ENCODE measurements around the gene SMYD2.

Gene SMYD2

DNA sequence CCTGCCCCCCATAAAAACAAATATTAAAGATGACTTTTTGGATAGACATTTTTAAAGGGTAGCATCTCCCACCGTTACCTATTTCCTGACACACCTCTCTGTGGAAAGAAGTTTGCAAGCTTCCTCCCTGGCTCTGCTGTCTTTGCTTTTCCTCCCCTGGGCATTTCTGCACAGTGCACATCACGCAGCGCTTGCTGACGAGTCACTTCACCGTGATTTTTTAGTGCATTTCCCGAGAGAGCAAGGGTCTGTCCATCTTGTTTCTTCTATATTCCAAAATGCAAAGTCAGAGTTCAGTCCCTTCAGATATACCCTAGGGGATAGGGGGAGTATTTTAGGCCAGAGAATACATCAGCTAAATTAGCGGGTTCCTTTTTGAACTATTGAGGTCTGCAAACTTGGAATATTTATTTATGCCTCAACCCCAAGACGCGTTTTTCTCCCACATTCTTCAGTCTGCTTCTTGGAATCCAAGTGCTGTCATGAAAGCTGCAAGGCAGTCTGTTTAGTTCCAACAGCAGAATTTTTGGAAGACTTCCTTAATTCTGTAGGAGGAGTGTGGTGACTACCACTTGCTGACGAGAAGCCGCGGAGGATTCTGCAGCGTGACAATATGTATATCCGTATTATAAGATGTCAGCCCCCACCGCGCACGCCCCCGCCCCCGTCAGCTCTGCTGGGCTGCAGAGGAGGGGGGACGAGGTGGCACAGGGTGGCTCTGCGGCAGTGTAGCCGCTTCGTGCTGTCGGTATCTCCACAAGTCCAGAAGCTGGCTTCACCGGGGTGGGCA is 22.4 kb downstream of the SMYD2 start:
- DNase-seq (ENCODE audit: low read depth in 2 of 2) = no peak

DNA sequence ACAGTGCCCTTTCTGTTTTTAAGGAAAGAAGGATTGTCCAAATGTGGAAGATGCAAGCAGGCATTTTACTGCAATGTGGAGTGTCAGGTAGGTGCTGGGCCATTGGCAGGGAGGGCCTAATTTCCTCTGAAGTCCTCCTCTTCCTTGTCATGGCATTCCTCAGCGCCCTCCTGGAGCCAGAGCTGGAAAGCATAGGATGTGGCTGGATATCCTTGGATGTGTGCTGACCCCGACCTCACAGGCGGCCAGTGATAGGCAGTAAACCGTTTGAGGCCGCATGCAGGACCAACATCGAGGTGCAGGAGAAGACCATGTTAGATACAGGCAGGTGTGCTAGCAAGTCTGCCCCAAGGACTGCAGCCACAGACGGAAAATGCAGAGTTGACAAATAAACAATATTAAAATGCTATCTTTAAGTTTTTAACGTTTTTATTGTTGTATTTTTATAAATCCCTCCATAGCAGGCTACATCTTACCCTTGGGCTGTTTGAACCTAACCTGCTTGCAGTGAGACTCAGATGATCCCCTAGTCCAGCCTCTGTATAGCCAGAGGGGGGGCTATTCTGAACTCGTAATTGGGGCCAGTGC is 24.3 kb downstream of the SMYD2 start:
- no peak for DNase-seq (ENCODE audit: low read depth in 2 of 2)

DNA sequence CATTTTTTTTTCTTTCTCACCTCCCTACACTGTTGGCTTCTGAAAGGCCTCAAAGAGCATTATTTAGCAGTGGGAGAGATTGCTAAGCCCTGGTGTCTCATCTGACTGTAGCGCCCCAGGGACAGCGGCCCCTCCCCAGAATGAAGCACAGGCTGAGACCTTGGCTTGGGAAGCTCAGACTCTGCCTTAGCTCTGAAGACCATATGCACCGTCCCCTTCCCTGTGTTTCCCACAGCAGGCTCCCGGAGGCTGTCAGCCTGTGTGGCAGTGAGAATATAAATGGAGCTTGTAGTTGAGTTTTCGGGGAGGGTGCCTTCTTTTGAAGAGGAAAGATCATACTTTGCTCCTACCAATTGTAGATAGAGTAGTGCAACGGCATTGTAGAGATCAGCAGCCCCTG is 25.3 kb downstream of the SMYD2 start:
- no peak for DNase-seq (ENCODE audit: low read depth in 2 of 2)

- no peak for DNase-seq (ENCODE audit: low read depth in 2 of 2)
Measured at GRCh38 chr1:214310010-214310409, 29.1 kb downstream of the SMYD2 start.

- no peak for DNase-seq (ENCODE audit: low read depth in 2 of 2)
Measured at GRCh38 chr1:214310777-214311690, 30.1 kb downstream of the SMYD2 start.

GRCh38 chr1:214312530-214313051 is 31.6 kb downstream of the SMYD2 start:
- no peak for DNase-seq (ENCODE audit: low read depth in 2 of 2)

GRCh38 chr1:214314178-214314843 is 33.4 kb downstream of the SMYD2 start:
- no peak for DNase-seq (ENCODE audit: low read depth in 2 of 2)

DNA sequence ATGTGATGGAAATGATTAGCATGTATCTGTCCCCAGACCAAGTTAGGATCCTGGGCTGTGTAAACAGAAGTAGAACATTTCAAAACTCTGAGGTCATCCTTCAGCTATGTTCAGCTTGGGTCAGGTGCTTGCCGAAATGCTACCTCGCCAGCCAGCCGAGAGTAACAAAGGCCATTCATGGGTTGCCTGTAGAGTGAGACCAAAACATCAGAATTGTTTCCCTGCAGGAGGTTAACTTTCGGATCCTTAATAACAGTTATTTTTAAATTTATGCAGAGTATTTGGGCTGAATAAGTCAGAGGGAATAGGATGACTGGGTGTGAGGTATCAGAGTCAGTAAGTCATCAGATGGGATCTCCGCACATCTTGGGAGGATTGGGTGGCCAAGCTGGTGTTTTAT is 35.6 kb downstream of the SMYD2 start:
- DNase-seq (ENCODE audit: low read depth in 2 of 2) = no peak

- no peak for DNase-seq (ENCODE audit: low read depth in 2 of 2)
Measured at GRCh38 chr1:214317300-214317699, 36.3 kb downstream of the SMYD2 start.

GRCh38 chr1:214317734-214318133 is 36.8 kb downstream of the SMYD2 start:
- no peak for DNase-seq (ENCODE audit: low read depth in 2 of 2)

GRCh38 chr1:214318356-214318755 is 37.4 kb downstream of the SMYD2 start:
- DNase-seq (ENCODE audit: low read depth in 2 of 2) = peak in 1 of 2 experiments; percentile 29

GRCh38 chr1:214318956-214319736 is 38.2 kb downstream of the SMYD2 start:
- no peak for DNase-seq (ENCODE audit: low read depth in 2 of 2)

GRCh38 chr1:214319938-214320337 is 39.0 kb downstream of the SMYD2 start:
- DNase-seq (ENCODE audit: low read depth in 2 of 2) = no peak

DNA sequence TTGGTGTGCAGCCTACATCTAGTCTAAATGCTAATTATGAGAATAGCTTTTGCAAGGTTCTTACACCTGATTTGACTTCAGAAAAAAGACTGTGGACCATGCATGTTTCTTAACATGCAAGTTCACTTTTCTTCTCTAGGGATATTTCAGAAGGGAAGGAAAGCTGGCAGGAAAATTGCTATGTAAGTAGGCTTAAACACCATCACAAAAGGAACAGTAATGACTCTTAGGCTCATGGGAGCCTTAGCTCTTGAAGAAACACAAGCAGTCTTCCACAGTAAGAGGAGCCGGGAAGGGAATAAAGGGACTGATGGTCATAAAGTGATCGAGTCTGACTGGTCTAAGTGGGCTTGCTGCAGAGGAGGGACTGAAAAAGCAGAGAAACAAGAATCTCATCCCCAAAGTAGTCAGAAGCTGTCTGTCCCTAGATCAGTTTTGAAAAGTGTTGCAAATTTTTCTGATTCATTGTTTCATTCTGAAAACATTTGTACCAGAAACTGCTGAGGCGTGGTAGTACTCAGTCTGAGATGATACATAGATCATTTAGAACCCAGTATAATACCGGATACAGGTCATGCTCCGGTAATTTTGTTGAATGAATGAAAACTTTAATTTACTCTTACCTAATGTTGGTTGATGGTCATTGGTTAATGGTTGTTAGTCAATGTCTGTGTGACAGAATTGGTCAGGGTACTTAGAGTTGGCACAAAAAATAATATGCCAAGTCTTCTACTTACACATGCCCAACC is 40.9 kb downstream of the SMYD2 start:
- no peak for DNase-seq (ENCODE audit: low read depth in 2 of 2)

- DNase-seq (ENCODE audit: low read depth in 2 of 2) = no peak
Measured at GRCh38 chr1:214324896-214325800, 44.2 kb downstream of the SMYD2 start.

- no peak for DNase-seq (ENCODE audit: low read depth in 2 of 2)
Measured at GRCh38 chr1:214326406-214326805, 45.4 kb downstream of the SMYD2 start.

DNA sequence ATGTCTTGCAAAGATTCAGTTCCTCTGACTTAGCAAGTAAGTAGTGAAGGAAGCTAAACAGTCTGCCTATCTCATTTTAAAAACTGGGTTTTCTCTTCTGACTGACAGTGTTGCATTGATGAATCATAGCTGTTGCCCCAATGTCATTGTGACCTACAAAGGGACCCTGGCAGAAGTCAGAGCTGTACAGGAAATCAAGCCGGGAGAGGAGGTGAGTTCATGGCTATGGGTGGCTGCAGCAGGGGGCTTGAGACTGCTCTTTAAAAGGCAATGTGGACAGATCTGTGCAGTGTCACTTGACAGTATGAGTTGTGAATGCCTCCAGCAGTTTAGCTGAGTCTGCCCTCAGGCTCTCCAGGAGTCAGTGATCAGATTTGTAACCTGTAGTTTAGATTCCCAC is 46.6 kb downstream of the SMYD2 start:
- DNase-seq (ENCODE audit: low read depth in 2 of 2) = no peak

- DNase-seq (ENCODE audit: low read depth in 2 of 2) = peak; percentile 44 to 52
Measured at GRCh38 chr1:214328770-214329469, 48.0 kb downstream of the SMYD2 start.
